Breast epithelium (tissue), 3 donors: ENCODE data around the gene PAOX.

Experiments
- POLR2A ChIP-seq: fragments of 450-650 bp; IDR thresholded peaks from one replicate; pipeline ENCODE4 v1.6.1; 2016; ENCODE audit warnings: antibody characterized with exemption, mild to moderate bottlenecking, moderate library complexity
- TF ChIP-seq, protein P1 (sequence below), 3 donors: fragments of 450-650 bp; IDR thresholded peaks; one replicate each; pipeline ENCODE4 v1.5.1; 2016 to 2017; ENCODE audit warnings: antibody characterized with exemption in 3 of 3, mild to moderate bottlenecking in 3 of 3, moderate library complexity in 3 of 3

DNA sequence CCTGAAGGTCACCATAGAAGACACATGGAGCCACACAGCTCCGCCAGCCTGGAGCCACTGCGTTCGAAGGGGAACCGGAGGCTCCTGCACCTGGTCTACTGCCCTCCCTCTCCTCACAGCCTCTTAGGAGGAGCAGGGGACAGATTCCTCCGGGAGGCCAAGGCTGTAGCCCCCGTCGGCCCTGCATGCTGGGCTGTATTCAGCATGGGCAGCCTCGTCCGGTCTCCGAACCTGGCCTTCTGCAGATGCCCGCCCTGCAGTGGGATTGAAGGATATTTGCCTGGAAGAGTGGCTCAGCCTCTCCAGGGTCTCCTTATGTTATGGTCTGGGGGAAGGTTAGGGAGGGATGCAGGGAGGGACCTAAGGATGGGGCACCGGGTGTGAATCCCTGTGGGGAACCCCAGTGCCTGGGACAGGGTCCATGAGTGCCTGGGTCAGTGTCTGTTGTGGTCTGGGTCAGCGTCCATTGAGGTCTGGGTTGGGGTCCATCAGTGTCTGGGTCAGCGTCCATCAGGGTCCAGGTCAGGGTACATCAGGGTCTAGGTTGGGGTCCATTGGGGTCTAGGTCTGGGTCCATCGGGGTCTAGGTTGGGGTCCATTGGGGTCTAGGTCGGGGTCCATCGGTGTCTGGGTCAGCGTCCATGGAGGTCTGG is 61.7 kb downstream of the PAOX start:
- TF ChIP-seq, protein P1, sequence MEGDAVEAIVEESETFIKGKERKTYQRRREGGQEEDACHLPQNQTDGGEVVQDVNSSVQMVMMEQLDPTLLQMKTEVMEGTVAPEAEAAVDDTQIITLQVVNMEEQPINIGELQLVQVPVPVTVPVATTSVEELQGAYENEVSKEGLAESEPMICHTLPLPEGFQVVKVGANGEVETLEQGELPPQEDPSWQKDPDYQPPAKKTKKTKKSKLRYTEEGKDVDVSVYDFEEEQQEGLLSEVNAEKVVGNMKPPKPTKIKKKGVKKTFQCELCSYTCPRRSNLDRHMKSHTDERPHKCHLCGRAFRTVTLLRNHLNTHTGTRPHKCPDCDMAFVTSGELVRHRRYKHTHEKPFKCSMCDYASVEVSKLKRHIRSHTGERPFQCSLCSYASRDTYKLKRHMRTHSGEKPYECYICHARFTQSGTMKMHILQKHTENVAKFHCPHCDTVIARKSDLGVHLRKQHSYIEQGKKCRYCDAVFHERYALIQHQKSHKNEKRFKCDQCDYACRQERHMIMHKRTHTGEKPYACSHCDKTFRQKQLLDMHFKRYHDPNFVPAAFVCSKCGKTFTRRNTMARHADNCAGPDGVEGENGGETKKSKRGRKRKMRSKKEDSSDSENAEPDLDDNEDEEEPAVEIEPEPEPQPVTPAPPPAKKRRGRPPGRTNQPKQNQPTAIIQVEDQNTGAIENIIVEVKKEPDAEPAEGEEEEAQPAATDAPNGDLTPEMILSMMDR (IDR thresholded peaks at IDR 0.05): no peak
- TF ChIP-seq POLR2A: no peak
